PC-9 (cell line): ENCODE data around the gene TAAR2.

Experiments used
- EZH2 ChIP-seq: fragments of 200-600 bp; sonication (generic); IDR thresholded peaks from 2 replicates; pipeline ENCODE4 v1.8.0; 2017; ENCODE audit warnings: antibody characterized with exemption, low read depth
- TF ChIP-seq, protein P1 (sequence below): fragments of 200-600 bp; sonication (generic); conservative IDR thresholded peaks from 2 replicates; pipeline ENCODE4 v1.6.1; 2017; ENCODE audit warnings: mixed run types, antibody characterized with exemption, mild to moderate bottlenecking, moderate library complexity

DNA sequence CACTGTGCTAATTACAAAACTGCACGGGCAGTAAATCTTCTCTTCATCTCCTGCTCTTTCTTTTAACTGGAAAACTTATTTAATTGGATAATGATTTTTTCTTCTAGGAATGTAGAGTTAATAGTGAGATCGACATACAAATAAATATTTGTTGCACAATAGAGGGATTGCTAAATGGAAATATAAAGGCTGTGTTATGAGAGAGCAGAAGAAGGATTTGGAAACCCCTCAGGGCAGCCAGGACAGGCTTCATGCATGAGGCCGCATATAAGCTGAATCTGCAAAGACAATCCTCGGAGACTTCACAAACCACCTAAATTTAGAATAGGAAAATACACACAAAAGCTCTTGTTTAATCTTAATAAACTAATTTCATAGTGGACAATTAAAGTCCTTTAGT lies 37.8 kb upstream of the TAAR2 start:
- TF ChIP-seq, protein P1, sequence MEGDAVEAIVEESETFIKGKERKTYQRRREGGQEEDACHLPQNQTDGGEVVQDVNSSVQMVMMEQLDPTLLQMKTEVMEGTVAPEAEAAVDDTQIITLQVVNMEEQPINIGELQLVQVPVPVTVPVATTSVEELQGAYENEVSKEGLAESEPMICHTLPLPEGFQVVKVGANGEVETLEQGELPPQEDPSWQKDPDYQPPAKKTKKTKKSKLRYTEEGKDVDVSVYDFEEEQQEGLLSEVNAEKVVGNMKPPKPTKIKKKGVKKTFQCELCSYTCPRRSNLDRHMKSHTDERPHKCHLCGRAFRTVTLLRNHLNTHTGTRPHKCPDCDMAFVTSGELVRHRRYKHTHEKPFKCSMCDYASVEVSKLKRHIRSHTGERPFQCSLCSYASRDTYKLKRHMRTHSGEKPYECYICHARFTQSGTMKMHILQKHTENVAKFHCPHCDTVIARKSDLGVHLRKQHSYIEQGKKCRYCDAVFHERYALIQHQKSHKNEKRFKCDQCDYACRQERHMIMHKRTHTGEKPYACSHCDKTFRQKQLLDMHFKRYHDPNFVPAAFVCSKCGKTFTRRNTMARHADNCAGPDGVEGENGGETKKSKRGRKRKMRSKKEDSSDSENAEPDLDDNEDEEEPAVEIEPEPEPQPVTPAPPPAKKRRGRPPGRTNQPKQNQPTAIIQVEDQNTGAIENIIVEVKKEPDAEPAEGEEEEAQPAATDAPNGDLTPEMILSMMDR = no peak
- TF ChIP-seq EZH2 = no peak
